ENCODE measurements around the gene CSPG4. TPM values are rescaled to one million over a fixed set of nuclear protein-coding genes. Genes with fewer than 3 reads are reported as not detected.

CSPG4 gene
- total and polyA plus RNA-seq, 2 of the 8 experiments (the other 6 are each of a cell fraction or from before 2014, with no cell fraction given) = 1.4 to 3.0 TPM

DNA sequence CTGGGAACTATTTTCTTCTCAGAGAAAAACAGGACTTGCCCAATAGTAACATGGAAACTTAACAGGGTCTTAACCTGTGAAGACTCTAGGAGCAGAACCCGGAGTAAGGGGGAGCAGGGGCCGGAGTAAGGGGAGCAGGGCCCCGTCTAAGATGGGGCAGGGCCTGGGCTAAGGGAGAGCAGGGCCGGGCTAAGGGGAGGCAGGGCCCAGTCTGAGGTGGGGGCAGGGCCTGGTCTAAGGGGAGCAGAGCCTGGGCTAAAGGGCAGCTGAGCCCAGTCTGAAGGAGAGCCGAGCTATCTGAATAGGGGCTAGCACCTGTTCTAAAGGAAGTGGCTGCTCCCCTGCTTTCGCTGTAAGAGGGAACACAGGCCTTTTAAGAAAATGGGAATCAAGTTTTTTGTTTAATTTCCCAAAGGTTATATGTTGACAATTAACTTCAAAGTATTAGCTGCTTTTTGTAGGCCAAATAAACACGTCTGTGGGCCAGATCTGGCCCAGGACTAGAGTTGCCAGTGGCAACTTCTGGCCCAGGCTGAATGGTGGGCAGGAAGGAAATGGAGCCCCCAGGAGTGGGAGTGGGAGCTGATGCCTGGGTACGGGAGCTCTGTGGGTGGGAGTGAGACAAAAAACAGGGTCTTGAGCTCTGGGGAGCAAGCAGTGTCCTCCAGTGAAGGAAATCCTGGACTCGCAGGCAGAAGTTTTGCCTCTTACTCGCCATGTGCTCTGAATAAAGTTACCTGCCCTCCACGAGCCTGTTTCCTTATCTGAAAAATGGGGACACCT lies 32.5 kb downstream of the CSPG4 start (continued):
- TF ChIP-seq, protein P1, sequence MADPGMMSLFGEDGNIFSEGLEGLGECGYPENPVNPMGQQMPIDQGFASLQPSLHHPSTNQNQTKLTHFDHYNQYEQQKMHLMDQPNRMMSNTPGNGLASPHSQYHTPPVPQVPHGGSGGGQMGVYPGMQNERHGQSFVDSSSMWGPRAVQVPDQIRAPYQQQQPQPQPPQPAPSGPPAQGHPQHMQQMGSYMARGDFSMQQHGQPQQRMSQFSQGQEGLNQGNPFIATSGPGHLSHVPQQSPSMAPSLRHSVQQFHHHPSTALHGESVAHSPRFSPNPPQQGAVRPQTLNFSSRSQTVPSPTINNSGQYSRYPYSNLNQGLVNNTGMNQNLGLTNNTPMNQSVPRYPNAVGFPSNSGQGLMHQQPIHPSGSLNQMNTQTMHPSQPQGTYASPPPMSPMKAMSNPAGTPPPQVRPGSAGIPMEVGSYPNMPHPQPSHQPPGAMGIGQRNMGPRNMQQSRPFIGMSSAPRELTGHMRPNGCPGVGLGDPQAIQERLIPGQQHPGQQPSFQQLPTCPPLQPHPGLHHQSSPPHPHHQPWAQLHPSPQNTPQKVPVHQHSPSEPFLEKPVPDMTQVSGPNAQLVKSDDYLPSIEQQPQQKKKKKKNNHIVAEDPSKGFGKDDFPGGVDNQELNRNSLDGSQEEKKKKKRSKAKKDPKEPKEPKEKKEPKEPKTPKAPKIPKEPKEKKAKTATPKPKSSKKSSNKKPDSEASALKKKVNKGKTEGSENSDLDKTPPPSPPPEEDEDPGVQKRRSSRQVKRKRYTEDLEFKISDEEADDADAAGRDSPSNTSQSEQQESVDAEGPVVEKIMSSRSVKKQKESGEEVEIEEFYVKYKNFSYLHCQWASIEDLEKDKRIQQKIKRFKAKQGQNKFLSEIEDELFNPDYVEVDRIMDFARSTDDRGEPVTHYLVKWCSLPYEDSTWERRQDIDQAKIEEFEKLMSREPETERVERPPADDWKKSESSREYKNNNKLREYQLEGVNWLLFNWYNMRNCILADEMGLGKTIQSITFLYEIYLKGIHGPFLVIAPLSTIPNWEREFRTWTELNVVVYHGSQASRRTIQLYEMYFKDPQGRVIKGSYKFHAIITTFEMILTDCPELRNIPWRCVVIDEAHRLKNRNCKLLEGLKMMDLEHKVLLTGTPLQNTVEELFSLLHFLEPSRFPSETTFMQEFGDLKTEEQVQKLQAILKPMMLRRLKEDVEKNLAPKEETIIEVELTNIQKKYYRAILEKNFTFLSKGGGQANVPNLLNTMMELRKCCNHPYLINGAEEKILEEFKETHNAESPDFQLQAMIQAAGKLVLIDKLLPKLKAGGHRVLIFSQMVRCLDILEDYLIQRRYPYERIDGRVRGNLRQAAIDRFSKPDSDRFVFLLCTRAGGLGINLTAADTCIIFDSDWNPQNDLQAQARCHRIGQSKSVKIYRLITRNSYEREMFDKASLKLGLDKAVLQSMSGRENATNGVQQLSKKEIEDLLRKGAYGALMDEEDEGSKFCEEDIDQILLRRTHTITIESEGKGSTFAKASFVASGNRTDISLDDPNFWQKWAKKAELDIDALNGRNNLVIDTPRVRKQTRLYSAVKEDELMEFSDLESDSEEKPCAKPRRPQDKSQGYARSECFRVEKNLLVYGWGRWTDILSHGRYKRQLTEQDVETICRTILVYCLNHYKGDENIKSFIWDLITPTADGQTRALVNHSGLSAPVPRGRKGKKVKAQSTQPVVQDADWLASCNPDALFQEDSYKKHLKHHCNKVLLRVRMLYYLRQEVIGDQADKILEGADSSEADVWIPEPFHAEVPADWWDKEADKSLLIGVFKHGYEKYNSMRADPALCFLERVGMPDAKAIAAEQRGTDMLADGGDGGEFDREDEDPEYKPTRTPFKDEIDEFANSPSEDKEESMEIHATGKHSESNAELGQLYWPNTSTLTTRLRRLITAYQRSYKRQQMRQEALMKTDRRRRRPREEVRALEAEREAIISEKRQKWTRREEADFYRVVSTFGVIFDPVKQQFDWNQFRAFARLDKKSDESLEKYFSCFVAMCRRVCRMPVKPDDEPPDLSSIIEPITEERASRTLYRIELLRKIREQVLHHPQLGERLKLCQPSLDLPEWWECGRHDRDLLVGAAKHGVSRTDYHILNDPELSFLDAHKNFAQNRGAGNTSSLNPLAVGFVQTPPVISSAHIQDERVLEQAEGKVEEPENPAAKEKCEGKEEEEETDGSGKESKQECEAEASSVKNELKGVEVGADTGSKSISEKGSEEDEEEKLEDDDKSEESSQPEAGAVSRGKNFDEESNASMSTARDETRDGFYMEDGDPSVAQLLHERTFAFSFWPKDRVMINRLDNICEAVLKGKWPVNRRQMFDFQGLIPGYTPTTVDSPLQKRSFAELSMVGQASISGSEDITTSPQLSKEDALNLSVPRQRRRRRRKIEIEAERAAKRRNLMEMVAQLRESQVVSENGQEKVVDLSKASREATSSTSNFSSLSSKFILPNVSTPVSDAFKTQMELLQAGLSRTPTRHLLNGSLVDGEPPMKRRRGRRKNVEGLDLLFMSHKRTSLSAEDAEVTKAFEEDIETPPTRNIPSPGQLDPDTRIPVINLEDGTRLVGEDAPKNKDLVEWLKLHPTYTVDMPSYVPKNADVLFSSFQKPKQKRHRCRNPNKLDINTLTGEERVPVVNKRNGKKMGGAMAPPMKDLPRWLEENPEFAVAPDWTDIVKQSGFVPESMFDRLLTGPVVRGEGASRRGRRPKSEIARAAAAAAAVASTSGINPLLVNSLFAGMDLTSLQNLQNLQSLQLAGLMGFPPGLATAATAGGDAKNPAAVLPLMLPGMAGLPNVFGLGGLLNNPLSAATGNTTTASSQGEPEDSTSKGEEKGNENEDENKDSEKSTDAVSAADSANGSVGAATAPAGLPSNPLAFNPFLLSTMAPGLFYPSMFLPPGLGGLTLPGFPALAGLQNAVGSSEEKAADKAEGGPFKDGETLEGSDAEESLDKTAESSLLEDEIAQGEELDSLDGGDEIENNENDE (IDR thresholded peaks at IDR 0.05; ENCODE audit: insufficient replicate concordance, low read length) = no peak
- TF ChIP-seq TCF12 (IDR thresholded peaks at IDR 0.05; ENCODE audit: low read depth, low read length) = no peak
- no peak for TF ChIP-seq CHD1 (IDR thresholded peaks at IDR 0.05; ENCODE audit: low read depth, low read length)
- no peak for TF ChIP-seq PHF8 (conservative IDR thresholded peaks at IDR 0.05; ENCODE audit: low read depth, low read length)
- TF ChIP-seq ATF2 (IDR thresholded peaks at IDR 0.05; ENCODE audit: low read length) = no peak
- no peak for TF ChIP-seq TBP (IDR thresholded peaks at IDR 0.05; ENCODE audit: low read depth, low read length)
- no peak for TF ChIP-seq RNF2 (IDR thresholded peaks at IDR 0.05; ENCODE audit: borderline replicate concordance, low read depth, low read length, missing control alignments, poor library complexity, severe bottlenecking)
- no peak for TF ChIP-seq SUZ12 (IDR thresholded peaks at IDR 0.05; ENCODE audit: low read length)

Measured in H1 (cell line).